HG02623 (cell line): ENCODE measurements around the gene CHD8.

Source experiments
- ATAC-seq: cut with Tn5 transposase; IDR thresholded peaks from one replicate; pipeline ENCODE4 v1.9.1; 2021; ENCODE audit warnings: moderate library complexity; ENCODE audit not compliant: unreplicated experiment

CHD8 gene

GRCh38 chr14:21440859-21441258 lies 15.1 kb downstream of the CHD8 start:
- no peak for ATAC-seq

GRCh38 chr14:21437063-21437901 lies 18.6 kb downstream of the CHD8 start:
- peak; percentile 97 for ATAC-seq

GRCh38 chr14:21436567-21437062 lies 19.3 kb downstream of the CHD8 start:
- no peak for ATAC-seq

- ATAC-seq: no peak
These were observed 24.8 kb downstream of the CHD8 start for GRCh38 chr14:21431126-21431525.

- ATAC-seq: no peak
These were observed 27.0 kb downstream of the CHD8 start for GRCh38 chr14:21428930-21429329.

- ATAC-seq: no peak
These were observed 29.2 kb downstream of the CHD8 start for GRCh38 chr14:21426692-21427091.

GRCh38 chr14:21419528-21419927 lies 36.4 kb downstream of the CHD8 start:
- no peak for ATAC-seq

- ATAC-seq: no peak
These were observed 40.6 kb downstream of the CHD8 start for GRCh38 chr14:21415329-21415728.

- ATAC-seq: peak; percentile 47
These were observed 41.7 kb downstream of the CHD8 start for GRCh38 chr14:21414137-21414631.

- no peak for ATAC-seq
These were observed 47.8 kb downstream of the CHD8 start for GRCh38 chr14:21408147-21408546.

GRCh38 chr14:21406213-21406612 lies 49.7 kb downstream of the CHD8 start:
- no peak for ATAC-seq

- ATAC-seq: no peak
These were observed 50.8 kb downstream of the CHD8 start for GRCh38 chr14:21405097-21405496.

- ATAC-seq: no peak
These were observed 56.5 kb downstream of the CHD8 start for GRCh38 chr14:21399311-21399870.

GRCh38 chr14:21398901-21399300 lies 57.0 kb downstream of the CHD8 start:
- ATAC-seq: no peak

- no peak for ATAC-seq
These were observed 60.5 kb downstream of the CHD8 start for GRCh38 chr14:21395450-21395849.

GRCh38 chr14:21385188-21385904 lies 70.6 kb downstream of the CHD8 start:
- no peak for ATAC-seq

GRCh38 chr14:21384494-21384851 lies 71.5 kb downstream of the CHD8 start:
- ATAC-seq: peak; percentile 21

GRCh38 chr14:21383848-21384493 lies 72.0 kb downstream of the CHD8 start, which contains the start of gene SUPT16H:
Gene SUPT16H (minus strand): TSS chr14:21384019. CDS start chr14:21383927, 92 bp downstream.
- ATAC-seq: peak; percentile 85

GRCh38 chr14:21382886-21383847 lies 72.8 kb downstream of the CHD8 start:
- no peak for ATAC-seq

- no peak for ATAC-seq
These were observed 73.8 kb downstream of the CHD8 start for GRCh38 chr14:21382095-21382494.
